Panc1 (cell line): ENCODE measurements around the gene CYBA. TPM values are rescaled to one million over a fixed set of nuclear protein-coding genes. Genes with fewer than 3 reads are reported as not detected.

ENCODE experiments used
- ATAC-seq: fragments of 200-7000 bp; cut with Tn5 transposase; 2 replicates; pipeline ENCODE4 v1.9.1; 2020; ENCODE audit warnings: mild to moderate bottlenecking, moderate library complexity
- BruUV-seq: library from RNA; stranded (reverse); fragments of 400-500 nt; replicated peaks from 2 replicates; lab custom pipeline; 2021; lab: Mats Ljungman, UMichigan
- CTCF ChIA-PET: fragments of 300-600 bp; sonication (Branson Sonifier 250); formaldehyde crosslinking; loops from one replicate; lab custom pipeline; 2022; ENCODE audit warnings: antibody characterized with exemption; lab: Charles Lee
- POLR2A ChIA-PET: fragments of 300-600 bp; sonication (Branson Sonifier 250); formaldehyde crosslinking; loops from one replicate; lab custom pipeline; 2022; ENCODE audit warnings: antibody characterized with exemption; lab: Charles Lee
- DNase-seq: peaks from one replicate; pipeline ENCODE4 v3.0.0-alpha.2; 2010; ENCODE audit warnings: low read depth, low spot score
- H3K27ac ChIP-seq: 2 replicates; pipeline ENCODE4 v1.5.1; 2011; ENCODE audit warnings: mild to moderate bottlenecking, low read length, inconsistent platforms
- H3K27me3 ChIP-seq: fragments of 200-500 bp; sonication (Bioruptor generic); 2 replicates; pipeline ENCODE4 v1.6.0; 2014; ENCODE audit warnings: low read length, inconsistent platforms; ENCODE audit not compliant: control insufficient read depth, insufficient read depth
- H3K36me3 ChIP-seq: fragments of 200-500 bp; sonication (Bioruptor generic); 2 replicates; pipeline ENCODE4 v1.5.1; 2014; ENCODE audit warnings: inconsistent platforms, mild to moderate bottlenecking, low read length, moderate library complexity; ENCODE audit not compliant: control insufficient read depth, insufficient read depth
- H3K4me1 ChIP-seq: 2 replicates; pipeline ENCODE4 v1.5.1; 2011; ENCODE audit warnings: inconsistent platforms, mild to moderate bottlenecking, low read length, moderate library complexity; ENCODE audit not compliant: control insufficient read depth, insufficient read depth
- H3K4me3 ChIP-seq, 2 experiments: 2 replicates each; pipeline ENCODE4 v1.5.1; 2011 to 2012; ENCODE audit warnings: low read depth in 2 of 2, low read length in 2 of 2, mild to moderate bottlenecking in 2 of 2, inconsistent platforms in 1 of 2, moderate library complexity in 1 of 2
- H3K9me3 ChIP-seq: fragments of 200-500 bp; sonication (Bioruptor generic); 2 replicates; pipeline ENCODE4 v1.5.1; 2014; ENCODE audit warnings: low read depth, mild to moderate bottlenecking, inconsistent platforms, low read length, moderate library complexity; ENCODE audit not compliant: control insufficient read depth, insufficient read depth
- POLR2AphosphoS5 ChIP-seq: IDR thresholded peaks from 2 replicates; pipeline ENCODE4 v1.6.1; 2012; ENCODE audit warnings: mild to moderate bottlenecking, low read depth, low read length, moderate library complexity
- SIN3A ChIP-seq: IDR thresholded peaks from 2 replicates; pipeline ENCODE4 v1.6.1; 2012; ENCODE audit warnings: low read depth, mild to moderate bottlenecking, low read length, moderate library complexity, borderline replicate concordance; ENCODE audit not compliant: insufficient read depth
- TCF7L2 ChIP-seq: IDR thresholded peaks from 2 replicates; pipeline ENCODE4 v1.6.1; 2011; ENCODE audit warnings: mild to moderate bottlenecking, low read depth, low read length, inconsistent platforms
- in situ Hi-C: cut with HindIII; loops from 2 replicates; pipeline ENCODE4 v1.10.0; 2016; ENCODE audit warnings: low sequenced_read_pairs, low pct_unique_long_range_greater_than_20kb
- intact Hi-C: fragments of 100-400 bp; cut with micrococcal nuclease; formaldehyde crosslinking; loops from one replicate; pipeline ENCODE4 v1.10.0; 2022; ENCODE audit not compliant: unreplicated experiment
- total RNA-seq: library from RNA; stranded (reverse); gene quantifications from one replicate; pipeline ENCODE4 v1.2.1, GENCODE V29; 2021; ENCODE audit not compliant: unreplicated experiment
- TF ChIP-seq, protein P1 (sequence below), 2 experiments: IDR thresholded peaks; 2 replicates each; pipeline ENCODE4 v1.6.1; 2011 to 2012; ENCODE audit warnings: low read depth in 2 of 2, control low read depth in 1 of 2, low read length in 1 of 2, mild to moderate bottlenecking in 1 of 2, moderate library complexity in 1 of 2; ENCODE audit not compliant: insufficient read depth in 1 of 2
- TF ChIP-seq, protein P2 (sequence below): fragments of 450-650 bp; IDR thresholded peaks from 2 replicates; pipeline ENCODE4 v1.5.1; 2017; ENCODE audit warnings: mild to moderate bottlenecking

Gene CYBA
- total RNA-seq, 1 experiment from 2014 or later: 233 TPM

DNA sequence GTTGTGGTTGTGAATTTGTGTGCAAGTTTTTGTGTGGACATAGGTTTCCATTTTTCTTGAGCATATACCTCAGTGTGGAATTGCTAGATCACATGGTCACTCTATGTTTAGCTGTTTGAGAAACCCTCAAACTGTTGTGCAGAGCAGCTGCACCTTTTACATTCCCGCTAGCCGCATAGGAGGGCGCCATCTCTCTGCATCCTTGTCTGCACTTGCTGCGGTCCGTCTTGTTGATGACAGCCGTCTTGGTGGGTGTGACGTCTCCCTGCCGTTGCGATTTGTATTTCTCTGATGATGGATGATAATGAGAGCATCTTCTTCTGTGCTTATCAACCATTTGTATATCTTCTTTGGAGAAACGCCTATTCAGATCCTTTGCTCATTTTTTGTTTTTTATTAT lies 37.6 kb downstream of the CYBA start:
- no peak for DNase-seq
- Histone ChIP-seq H3K36me3 (no peaks in the 10 kb centered on the region; the same call in 1 of the 2 replicates), H3K4me3 (no peak overlapping the region), H3K4me1 (no peaks in the 10 kb centered on the region), H3K27me3 (no peaks in the 10 kb centered on the region), H3K27ac (no peak overlapping the region), H3K9me3 (no peaks in the 10 kb centered on the region)
- no TSS peak for BruUV-seq
- TF ChIP-seq, protein P1, sequence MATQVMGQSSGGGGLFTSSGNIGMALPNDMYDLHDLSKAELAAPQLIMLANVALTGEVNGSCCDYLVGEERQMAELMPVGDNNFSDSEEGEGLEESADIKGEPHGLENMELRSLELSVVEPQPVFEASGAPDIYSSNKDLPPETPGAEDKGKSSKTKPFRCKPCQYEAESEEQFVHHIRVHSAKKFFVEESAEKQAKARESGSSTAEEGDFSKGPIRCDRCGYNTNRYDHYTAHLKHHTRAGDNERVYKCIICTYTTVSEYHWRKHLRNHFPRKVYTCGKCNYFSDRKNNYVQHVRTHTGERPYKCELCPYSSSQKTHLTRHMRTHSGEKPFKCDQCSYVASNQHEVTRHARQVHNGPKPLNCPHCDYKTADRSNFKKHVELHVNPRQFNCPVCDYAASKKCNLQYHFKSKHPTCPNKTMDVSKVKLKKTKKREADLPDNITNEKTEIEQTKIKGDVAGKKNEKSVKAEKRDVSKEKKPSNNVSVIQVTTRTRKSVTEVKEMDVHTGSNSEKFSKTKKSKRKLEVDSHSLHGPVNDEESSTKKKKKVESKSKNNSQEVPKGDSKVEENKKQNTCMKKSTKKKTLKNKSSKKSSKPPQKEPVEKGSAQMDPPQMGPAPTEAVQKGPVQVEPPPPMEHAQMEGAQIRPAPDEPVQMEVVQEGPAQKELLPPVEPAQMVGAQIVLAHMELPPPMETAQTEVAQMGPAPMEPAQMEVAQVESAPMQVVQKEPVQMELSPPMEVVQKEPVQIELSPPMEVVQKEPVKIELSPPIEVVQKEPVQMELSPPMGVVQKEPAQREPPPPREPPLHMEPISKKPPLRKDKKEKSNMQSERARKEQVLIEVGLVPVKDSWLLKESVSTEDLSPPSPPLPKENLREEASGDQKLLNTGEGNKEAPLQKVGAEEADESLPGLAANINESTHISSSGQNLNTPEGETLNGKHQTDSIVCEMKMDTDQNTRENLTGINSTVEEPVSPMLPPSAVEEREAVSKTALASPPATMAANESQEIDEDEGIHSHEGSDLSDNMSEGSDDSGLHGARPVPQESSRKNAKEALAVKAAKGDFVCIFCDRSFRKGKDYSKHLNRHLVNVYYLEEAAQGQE (IDR thresholded peaks at IDR 0.05; ENCODE audit: insufficient read depth in 1 of 2, low read depth in 2 of 2, low read length in 1 of 2): no peak
- TF ChIP-seq SIN3A: no peak
- no peak for TF ChIP-seq TCF7L2
- TF ChIP-seq, protein P2, sequence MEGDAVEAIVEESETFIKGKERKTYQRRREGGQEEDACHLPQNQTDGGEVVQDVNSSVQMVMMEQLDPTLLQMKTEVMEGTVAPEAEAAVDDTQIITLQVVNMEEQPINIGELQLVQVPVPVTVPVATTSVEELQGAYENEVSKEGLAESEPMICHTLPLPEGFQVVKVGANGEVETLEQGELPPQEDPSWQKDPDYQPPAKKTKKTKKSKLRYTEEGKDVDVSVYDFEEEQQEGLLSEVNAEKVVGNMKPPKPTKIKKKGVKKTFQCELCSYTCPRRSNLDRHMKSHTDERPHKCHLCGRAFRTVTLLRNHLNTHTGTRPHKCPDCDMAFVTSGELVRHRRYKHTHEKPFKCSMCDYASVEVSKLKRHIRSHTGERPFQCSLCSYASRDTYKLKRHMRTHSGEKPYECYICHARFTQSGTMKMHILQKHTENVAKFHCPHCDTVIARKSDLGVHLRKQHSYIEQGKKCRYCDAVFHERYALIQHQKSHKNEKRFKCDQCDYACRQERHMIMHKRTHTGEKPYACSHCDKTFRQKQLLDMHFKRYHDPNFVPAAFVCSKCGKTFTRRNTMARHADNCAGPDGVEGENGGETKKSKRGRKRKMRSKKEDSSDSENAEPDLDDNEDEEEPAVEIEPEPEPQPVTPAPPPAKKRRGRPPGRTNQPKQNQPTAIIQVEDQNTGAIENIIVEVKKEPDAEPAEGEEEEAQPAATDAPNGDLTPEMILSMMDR: no peak
- no peak for TF ChIP-seq POLR2AphosphoS5
- CTCF ChIA-PET: no interaction called here
- POLR2A ChIA-PET: no interaction called here
- no peak for ATAC-seq
- intact Hi-C loops (no loop called here), in situ Hi-C loops (no loop called here)

DNA sequence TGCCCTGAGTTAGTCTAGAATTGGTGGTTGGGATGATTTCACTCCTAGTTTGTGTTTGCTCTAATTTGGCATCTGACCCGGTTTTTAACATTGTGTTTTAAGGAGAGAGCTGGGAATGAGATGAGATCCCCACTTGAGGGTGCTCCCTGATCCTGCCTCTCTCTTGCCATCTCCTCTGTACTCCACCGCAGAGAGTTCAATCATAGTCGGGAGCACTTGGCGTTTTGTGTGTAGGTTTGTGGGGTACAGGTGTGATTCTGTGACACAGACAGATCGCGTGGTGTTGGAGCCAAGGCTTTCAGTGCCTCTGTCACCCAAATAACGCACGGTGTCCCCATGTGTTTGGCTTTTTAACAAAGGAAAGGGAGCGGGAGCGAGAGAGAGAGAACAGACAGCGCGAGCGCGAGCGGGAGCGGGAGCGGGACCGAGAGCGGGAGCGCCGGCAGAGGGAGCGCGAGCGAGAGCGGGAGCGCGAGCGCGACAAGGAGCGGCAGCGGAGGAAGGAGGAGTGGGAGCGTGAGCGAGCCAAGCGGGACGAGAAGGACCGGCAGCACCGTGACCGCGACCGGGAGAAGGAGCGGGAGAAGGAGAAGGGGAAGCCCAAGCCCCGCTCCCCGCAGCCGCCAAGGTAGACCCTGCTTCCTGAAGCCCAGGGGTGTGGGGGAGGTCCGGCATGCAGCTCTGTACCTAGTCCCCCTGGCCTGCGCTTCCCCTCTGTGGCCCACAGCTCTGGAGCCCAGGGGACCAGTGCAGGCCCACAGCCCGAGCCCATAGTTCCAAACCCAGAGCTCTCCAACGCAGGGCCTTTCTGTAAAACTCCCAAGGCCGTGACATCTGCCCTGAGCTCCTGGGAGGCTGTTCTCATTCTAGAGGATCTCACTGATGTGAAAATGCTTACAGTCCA lies 39.7 kb downstream of the CYBA start:
- H3K4me1 ChIP-seq: no peaks in the 10 kb centered on the region
- DNase-seq (no peak), ATAC-seq (no peak)
- ChIA-PET POLR2A (no interaction called here), CTCF (no interaction called here)
- intact Hi-C loops: no loop called here
- no peaks in the 10 kb centered on the region; the same call in 1 of the 2 replicates for H3K36me3 ChIP-seq
- no peak for TF ChIP-seq POLR2AphosphoS5
- no peak for TF ChIP-seq SIN3A
- TF ChIP-seq TCF7L2: no peak
- TF ChIP-seq, protein P1 (IDR thresholded peaks at IDR 0.05; ENCODE audit: insufficient read depth in 1 of 2, low read depth in 2 of 2, low read length in 1 of 2): no peak
- TF ChIP-seq, protein P2: no peak
- no peaks in the 10 kb centered on the region for H3K9me3 ChIP-seq
- H3K27ac ChIP-seq: no peak overlapping the region
- no TSS peak for BruUV-seq
- no peaks in the 10 kb centered on the region for H3K27me3 ChIP-seq
- in situ Hi-C loops: no loop called here
- no peak overlapping the region for H3K4me3 ChIP-seq
